GM23338 (cell line): ENCODE data around the gene DLG2. TPM values are rescaled to one million over a fixed set of nuclear protein-coding genes. Genes with fewer than 3 reads are reported as not detected.

ENCODE experiments used
- ATAC-seq: fragments of 200-7000 bp; cut with Tn5 transposase; 3 replicates; pipeline ENCODE4 v1.9.1; 2020
- DNase-seq: peaks from one replicate; pipeline ENCODE4 v3.0.0-alpha.2; 2015; ENCODE audit warnings: low spot score
- H2AFZ ChIP-seq: fragments of 200-600 bp; sonication (generic); 2 replicates; pipeline ENCODE4 v1.8.0; 2016; ENCODE audit warnings: antibody characterized with exemption, mild to moderate bottlenecking, moderate library complexity
- H3F3A ChIP-seq: fragments of 200-600 bp; sonication (generic); replicated peaks from 2 replicates; pipeline ENCODE4 v1.8.0; 2017; ENCODE audit warnings: antibody characterized with exemption, mixed run types, low read depth
- H3K27ac ChIP-seq: fragments of 200-600 bp; sonication (generic); 2 replicates; pipeline ENCODE4 v1.6.1; 2016; ENCODE audit warnings: low read depth
- H3K27me3 ChIP-seq: fragments of 200-600 bp; sonication (generic); 2 replicates; pipeline ENCODE4 v1.8.0; 2016; ENCODE audit warnings: mild to moderate bottlenecking, mixed run types, moderate library complexity; ENCODE audit not compliant: insufficient read depth
- H3K36me3 ChIP-seq: fragments of 200-600 bp; sonication (generic); 2 replicates; pipeline ENCODE4 v1.8.0; 2016; ENCODE audit warnings: mild to moderate bottlenecking; ENCODE audit not compliant: insufficient read depth
- H3K4me1 ChIP-seq: fragments of 200-600 bp; sonication (generic); 2 replicates; pipeline ENCODE4 v1.8.0; 2016; ENCODE audit warnings: mild to moderate bottlenecking, moderate library complexity; ENCODE audit not compliant: insufficient read depth
- H3K4me2 ChIP-seq: fragments of 200-600 bp; sonication (generic); 2 replicates; pipeline ENCODE4 v1.7.1; 2017; ENCODE audit warnings: mixed run types
- H3K4me3 ChIP-seq: fragments of 200-600 bp; sonication (generic); 2 replicates; pipeline ENCODE4 v1.6.1; 2016; ENCODE audit warnings: mixed run types
- H3K79me2 ChIP-seq: fragments of 200-600 bp; sonication (generic); replicated peaks from 2 replicates; pipeline ENCODE4 v1.8.0; 2017; ENCODE audit warnings: mild to moderate bottlenecking; ENCODE audit not compliant: insufficient read depth
- H3K9me2 ChIP-seq: fragments of 200-600 bp; sonication (generic); 2 replicates; pipeline ENCODE4 v1.8.0; 2017; ENCODE audit not compliant: insufficient read depth
- H4K20me1 ChIP-seq: fragments of 200-600 bp; sonication (generic); replicated peaks from 2 replicates; pipeline ENCODE4 v1.8.0; 2017; ENCODE audit warnings: mild to moderate bottlenecking; ENCODE audit not compliant: insufficient read depth
- H3K27ac Mint-ChIP-seq: 2 replicates; pipeline ENCODE4 v1.8.0; 2020; ENCODE audit warnings: inconsistent platforms, mild to moderate bottlenecking, moderate library complexity, mixed read lengths
- H3K27me3 Mint-ChIP-seq: 3 replicates; pipeline ENCODE4 v1.8.0; 2022; ENCODE audit warnings: low read depth, mild to moderate bottlenecking, moderate library complexity, mixed read lengths, inconsistent platforms; ENCODE audit not compliant: insufficient read depth, poor library complexity
- H3K36me3 Mint-ChIP-seq: 3 replicates; pipeline ENCODE4 v1.8.0; 2021; ENCODE audit warnings: low read depth, mild to moderate bottlenecking, inconsistent platforms, moderate library complexity, mixed read lengths
- H3K4me1 Mint-ChIP-seq: 3 replicates; pipeline ENCODE4 v1.8.0; 2020; ENCODE audit warnings: mild to moderate bottlenecking, inconsistent platforms, mixed read lengths
- H3K4me3 Mint-ChIP-seq: 3 replicates; pipeline ENCODE4 v1.8.0; 2021; ENCODE audit warnings: moderate library complexity, mild to moderate bottlenecking, inconsistent platforms, mixed read lengths
- H3K9me3 Mint-ChIP-seq: 3 replicates; pipeline ENCODE4 v1.8.0; 2020; ENCODE audit warnings: moderate library complexity, mild to moderate bottlenecking, inconsistent platforms, mixed read lengths
- CREB1 ChIP-seq: fragments of 250-450 bp; sonication (Bioruptor Pico); IDR thresholded peaks from 2 replicates; pipeline ENCODE4 v1.5.0; 2020; ENCODE audit warnings: low read depth, mild to moderate bottlenecking, moderate library complexity
- CTCF ChIP-seq, 2 experiments: fragments of 200-600 bp in 1 of 2; sonication (generic) in 1 of 2; conservative IDR thresholded peaks; 2 replicates each; pipeline versions ENCODE4 v1.5.1 to v1.6.1; 2016 to 2017; ENCODE audit warnings: antibody characterized with exemption in 2 of 2, low read depth in 2 of 2, mild to moderate bottlenecking in 2 of 2, moderate library complexity in 1 of 2
- ETS1 ChIP-seq: IDR thresholded peaks from 2 replicates; pipeline ENCODE4 v1.6.1; 2016; ENCODE audit warnings: antibody characterized with exemption
- EZH2 ChIP-seq: fragments of 200-600 bp; sonication (generic); IDR thresholded peaks from one replicate; pipeline ENCODE4 v1.8.0; 2017; ENCODE audit warnings: antibody characterized with exemption, mild to moderate bottlenecking, low read depth; ENCODE audit not compliant: unreplicated experiment
- JUNB ChIP-seq: IDR thresholded peaks from one replicate; pipeline ENCODE4 v1.6.1; 2016; ENCODE audit warnings: antibody characterized with exemption; ENCODE audit not compliant: unreplicated experiment
- NANOG ChIP-seq: IDR thresholded peaks from 2 replicates; pipeline ENCODE4 v1.6.1; 2016; ENCODE audit warnings: antibody characterized with exemption, borderline replicate concordance
- STAT1 ChIP-seq: IDR thresholded peaks from one replicate; pipeline ENCODE4 v1.6.1; 2016; ENCODE audit warnings: antibody characterized with exemption; ENCODE audit not compliant: unreplicated experiment
- ZNF462 ChIP-seq: fragments of 250-450 bp; sonication (Bioruptor Pico); IDR thresholded peaks from 2 replicates; pipeline ENCODE4 v1.5.0; 2020; ENCODE audit warnings: mild to moderate bottlenecking, moderate library complexity
- polyA plus RNA-seq: library from polyadenylated mRNA; unstranded; fragments of >200 nt; fragmentation: Nextera tagmentation; extraction: Ambion mirVana; gene quantifications from 2 replicates; pipeline ENCODE4 v1.2.1, GENCODE V29; 2016
- total RNA-seq: library from RNA; depleted of rRNA; stranded (reverse); fragments of >200 nt; shearing (Covaris generic); gene quantifications from 2 replicates; pipeline ENCODE4 v1.2.3, GENCODE V29; 2014
- TF ChIP-seq, protein P1 (sequence below): IDR thresholded peaks from one replicate; pipeline ENCODE4 v1.6.1; 2018; ENCODE audit warnings: antibody characterized with exemption; ENCODE audit not compliant: unreplicated experiment

Gene DLG2
- total and polyA plus RNA-seq, 2 experiments from 2014 or later, result 19.8 to 21.5 TPM

DNA sequence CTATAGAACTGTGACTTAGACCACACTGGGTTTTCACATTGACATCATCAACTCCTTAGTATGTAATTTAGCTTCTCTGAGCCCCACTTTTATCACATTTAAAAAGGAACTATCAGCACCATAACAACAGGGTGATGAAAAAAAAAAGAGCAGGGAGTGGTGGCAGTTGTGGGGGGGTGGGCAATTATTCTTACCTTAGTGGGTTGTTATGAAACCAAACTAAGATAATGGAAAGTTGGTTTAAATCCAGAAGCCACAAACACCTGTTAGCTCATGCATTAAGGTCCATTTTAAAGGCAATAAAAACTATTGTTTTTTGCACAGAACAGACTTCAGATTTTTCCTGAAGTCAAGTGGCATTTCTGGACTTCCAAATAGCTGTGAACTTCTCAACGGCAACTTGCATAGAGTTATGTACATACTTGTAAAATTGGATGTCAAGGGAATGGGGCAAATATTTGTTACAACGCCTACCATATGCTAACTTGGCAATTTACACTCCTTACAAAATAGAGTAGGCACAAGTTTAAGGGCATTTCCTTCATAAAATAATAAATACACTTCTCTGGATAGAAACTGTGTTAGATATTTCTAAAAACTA lies 793.6 kb downstream of the DLG2 start (continued):
- TF ChIP-seq ZNF462 (CRISPR knock-in tag) (no peak), EZH2 (no peak)

DNA sequence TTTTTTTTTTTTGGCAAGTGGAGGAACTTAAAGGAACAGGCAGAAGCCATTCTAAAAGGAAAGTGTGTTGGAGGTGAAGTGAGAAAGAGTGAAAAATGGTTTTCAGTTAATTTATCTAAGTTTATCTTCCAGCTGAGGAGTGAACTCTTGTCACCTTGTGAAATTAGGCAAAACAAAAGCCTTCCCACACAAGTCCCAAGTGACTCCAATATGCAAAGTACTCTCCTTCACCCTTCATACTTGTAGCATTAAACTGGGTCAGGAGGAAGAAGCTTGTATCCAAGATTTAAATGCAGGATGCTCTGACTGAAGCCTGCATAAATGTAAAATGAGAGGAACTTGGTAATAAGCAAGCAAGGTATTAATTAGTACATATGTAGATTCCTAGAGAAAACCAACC lies 796.8 kb downstream of the DLG2 start:
- Histone ChIP-seq H2AFZ (no peak overlapping the region), H3K4me2 (no peak overlapping the region), H3K4me1 (no peaks in the 10 kb centered on the region), H4K20me1 (no peaks in the 10 kb centered on the region), H3K9me2 (no peaks in the 10 kb centered on the region), H3K27me3 (no peaks in the 10 kb centered on the region), H3K79me2 (no peaks in the 10 kb centered on the region), H3K27ac (no peak overlapping the region), H3K4me3 (no peak overlapping the region), H3F3A (no peaks in the 10 kb centered on the region), H3K36me3 (no peaks in the 10 kb centered on the region)
- Mint-ChIP-seq H3K27me3 (no peaks in the 10 kb centered on the region), H3K36me3 (no peaks in the 10 kb centered on the region), H3K9me3 (no peaks in the 10 kb centered on the region), H3K4me3 (no peak overlapping the region), H3K4me1 (peaks cover 12% of the 10 kb centered on the region; the same call in 2 of the 3 replicates), H3K27ac (no peak overlapping the region)
- DNase-seq, result no peak
- ATAC-seq, result no peak
- TF ChIP-seq, protein P1, sequence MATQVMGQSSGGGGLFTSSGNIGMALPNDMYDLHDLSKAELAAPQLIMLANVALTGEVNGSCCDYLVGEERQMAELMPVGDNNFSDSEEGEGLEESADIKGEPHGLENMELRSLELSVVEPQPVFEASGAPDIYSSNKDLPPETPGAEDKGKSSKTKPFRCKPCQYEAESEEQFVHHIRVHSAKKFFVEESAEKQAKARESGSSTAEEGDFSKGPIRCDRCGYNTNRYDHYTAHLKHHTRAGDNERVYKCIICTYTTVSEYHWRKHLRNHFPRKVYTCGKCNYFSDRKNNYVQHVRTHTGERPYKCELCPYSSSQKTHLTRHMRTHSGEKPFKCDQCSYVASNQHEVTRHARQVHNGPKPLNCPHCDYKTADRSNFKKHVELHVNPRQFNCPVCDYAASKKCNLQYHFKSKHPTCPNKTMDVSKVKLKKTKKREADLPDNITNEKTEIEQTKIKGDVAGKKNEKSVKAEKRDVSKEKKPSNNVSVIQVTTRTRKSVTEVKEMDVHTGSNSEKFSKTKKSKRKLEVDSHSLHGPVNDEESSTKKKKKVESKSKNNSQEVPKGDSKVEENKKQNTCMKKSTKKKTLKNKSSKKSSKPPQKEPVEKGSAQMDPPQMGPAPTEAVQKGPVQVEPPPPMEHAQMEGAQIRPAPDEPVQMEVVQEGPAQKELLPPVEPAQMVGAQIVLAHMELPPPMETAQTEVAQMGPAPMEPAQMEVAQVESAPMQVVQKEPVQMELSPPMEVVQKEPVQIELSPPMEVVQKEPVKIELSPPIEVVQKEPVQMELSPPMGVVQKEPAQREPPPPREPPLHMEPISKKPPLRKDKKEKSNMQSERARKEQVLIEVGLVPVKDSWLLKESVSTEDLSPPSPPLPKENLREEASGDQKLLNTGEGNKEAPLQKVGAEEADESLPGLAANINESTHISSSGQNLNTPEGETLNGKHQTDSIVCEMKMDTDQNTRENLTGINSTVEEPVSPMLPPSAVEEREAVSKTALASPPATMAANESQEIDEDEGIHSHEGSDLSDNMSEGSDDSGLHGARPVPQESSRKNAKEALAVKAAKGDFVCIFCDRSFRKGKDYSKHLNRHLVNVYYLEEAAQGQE, result no peak
- TF ChIP-seq CTCF (conservative IDR thresholded peaks at IDR 0.05; ENCODE audit: low read depth in 2 of 2) (no peak), STAT1 (no peak), ETS1 (no peak), NANOG (no peak), JUNB (no peak), CREB1 (CRISPR knock-in tag) (no peak)
